Spleen (tissue), 11 donors: ENCODE data around the gene ADGRL3. TPM values are rescaled to one million over a fixed set of nuclear protein-coding genes. Genes with fewer than 3 reads are reported as not detected.
"Not testable (repeated sequence)": the region's sequence is repeated elsewhere in the genome, so short reads cannot be mapped to it uniquely, and the experiment has no call there.

Source experiments
- DNase-seq: peaks from one replicate; pipeline ENCODE4 v3.0.0-alpha.2; 2020
- H3K27ac ChIP-seq, 8 donors: fragments of 200-600 bp; sonication (generic) in 7 of 8; 1 replicate in 4 of 8; 2 replicates in 4 of 8; pipeline versions ENCODE4 v1.5.0 to v1.8.0; 2016 to 2021; ENCODE audit warnings: inconsistent platforms in 4 of 8, mild to moderate bottlenecking in 4 of 8, moderate library complexity in 1 of 8
- H3K27me3 ChIP-seq, 7 donors: fragments of 200-600 bp; sonication (generic) in 6 of 7; replicated peaks in 1 of 7; 1 replicate in 4 of 7; 2 replicates in 3 of 7; pipeline versions ENCODE4 v1.5.0 to v1.8.0; 2016 to 2021; ENCODE audit warnings: inconsistent platforms in 3 of 7, mild to moderate bottlenecking in 1 of 7
- H3K36me3 ChIP-seq, 6 donors: fragments of 200-600 bp; sonication (generic) in 5 of 6; 1 replicate in 4 of 6; 2 replicates in 2 of 6; pipeline versions ENCODE4 v1.5.0 to v1.8.0; 2016 to 2021; ENCODE audit warnings: inconsistent platforms in 2 of 6
- H3K4me1 ChIP-seq, 6 donors: fragments of 200-600 bp; sonication (generic) in 5 of 6; 1 replicate in 3 of 6; 2 replicates in 3 of 6; pipeline versions ENCODE4 v1.5.0 to v1.8.0; 2016 to 2021; ENCODE audit warnings: inconsistent platforms in 3 of 6
- H3K4me3 ChIP-seq, 8 donors: fragments of 200-600 bp; sonication (generic) in 7 of 8; 1 replicate in 4 of 8; 2 replicates in 4 of 8; pipeline versions ENCODE4 v1.5.0 to v1.8.0; 2016 to 2021; ENCODE audit warnings: inconsistent platforms in 4 of 8, mild to moderate bottlenecking in 4 of 8, moderate library complexity in 2 of 8
- H3K9me3 ChIP-seq, 8 donors: fragments of 200-600 bp; sonication (generic) in 7 of 8; 1 replicate in 4 of 8; 2 replicates in 4 of 8; pipeline versions ENCODE4 v1.5.0 to v1.8.0; 2016 to 2021; ENCODE audit warnings: inconsistent platforms in 4 of 8
- POLR2A ChIP-seq, 3 donors: fragments of 450-650 bp; IDR thresholded peaks; one replicate each; pipeline ENCODE4 v1.5.1; 2017; ENCODE audit warnings: antibody characterized with exemption in 3 of 3, mild to moderate bottlenecking in 1 of 3
- POLR2AphosphoS5 ChIP-seq, 3 donors: sonication (generic); formaldehyde crosslinking; IDR thresholded peaks; one replicate each; pipeline ENCODE4 v1.5.1; 2017; ENCODE audit warnings: antibody characterized with exemption in 3 of 3
- WGBS, 5 donors: extraction: QIAGEN DNeasy Blood & Tissue Kit in 3 of 5; methylation state at CpG; one replicate each; pipeline versions ENCODE4 v1.1.5 to v1.1.7; 2013 to 2018; 5-methylcytosine and 5-hydroxymethylcytosine counted together
- intact Hi-C: fragments of 100-400 bp; cut with DNase I; formaldehyde crosslinking; loops from one replicate; pipeline ENCODE4 v1.15.0; 2023; ENCODE audit warnings: low total_unique reads
- polyA plus RNA-seq, 3 donors: library from polyadenylated mRNA; stranded (reverse); fragments of 200-250 nt; gene quantifications; one replicate each; pipeline ENCODE4 v1.2.1, GENCODE V29; 2013
- total RNA-seq, 7 donors: library from RNA; depleted of rRNA in 3 of 7; stranded (reverse); fragments of >200 nt in 3 of 7; fragmentation: NEBNext Ultra II Directional in 4 of 7; extraction: Animal tissue kit (Norgen Biotek cat#: 25700) in 4 of 7; gene quantifications; one replicate each; pipeline versions ENCODE4 v1.1.0 to v1.2.1, GENCODE V29; 2016 to 2021
- TF ChIP-seq, protein P1 (sequence below), 11 experiments: fragments of 200-600 bp in 7 of 11; fragments of 450-650 bp in 4 of 11; sonication (generic) in 4 of 11; IDR thresholded peaks in 8 of 11; conservative IDR thresholded peaks in 3 of 11; 1 replicate in 7 of 11; 2 replicates in 4 of 11; pipeline versions ENCODE4 v1.4.0 to v1.8.0; 2016 to 2021; ENCODE audit warnings: antibody characterized with exemption in 11 of 11, inconsistent platforms in 4 of 11, mild to moderate bottlenecking in 1 of 11
- donor health status: healthy with polysubstance abuse.
- donor health status: DM: no; HTN: no; CAD: no; lungs with moderate emphysema.
- donor health status: DM: no; HTN: no; CAD: no.
- donor health status: Bipolar disorder and iron deficiency.
- donor health status: healthy.
- donor health status: DM: no; HTN: no; CAD: no.
- donor health status: DM: yes; HTN: yes; CAD: no.

The ADGRL3 gene
- total and polyA plus RNA-seq, 10 donors: 0.09 to 0.92 (median 0.46) TPM; not detected in 1

DNA sequence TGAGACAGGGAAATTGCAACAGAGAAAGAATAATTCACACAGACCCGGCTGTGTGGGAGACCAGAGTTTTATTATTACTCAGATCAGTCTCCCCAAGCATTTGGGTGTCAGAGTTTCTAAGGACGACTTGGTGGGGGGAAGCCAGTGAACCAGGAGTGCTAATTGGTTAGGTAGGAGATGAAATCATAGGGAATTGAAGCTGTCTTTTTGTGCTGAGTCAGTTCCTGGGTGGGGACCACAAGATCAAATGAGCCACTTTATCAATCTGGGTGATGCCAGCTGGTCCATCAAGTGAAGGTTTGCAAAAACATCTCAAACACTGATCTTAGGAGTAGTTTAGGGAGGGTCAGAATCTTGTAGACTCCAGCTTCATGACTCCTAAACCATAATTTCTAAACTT is 560.7 kb downstream of the ADGRL3 start:
- TF ChIP-seq, protein P1, sequence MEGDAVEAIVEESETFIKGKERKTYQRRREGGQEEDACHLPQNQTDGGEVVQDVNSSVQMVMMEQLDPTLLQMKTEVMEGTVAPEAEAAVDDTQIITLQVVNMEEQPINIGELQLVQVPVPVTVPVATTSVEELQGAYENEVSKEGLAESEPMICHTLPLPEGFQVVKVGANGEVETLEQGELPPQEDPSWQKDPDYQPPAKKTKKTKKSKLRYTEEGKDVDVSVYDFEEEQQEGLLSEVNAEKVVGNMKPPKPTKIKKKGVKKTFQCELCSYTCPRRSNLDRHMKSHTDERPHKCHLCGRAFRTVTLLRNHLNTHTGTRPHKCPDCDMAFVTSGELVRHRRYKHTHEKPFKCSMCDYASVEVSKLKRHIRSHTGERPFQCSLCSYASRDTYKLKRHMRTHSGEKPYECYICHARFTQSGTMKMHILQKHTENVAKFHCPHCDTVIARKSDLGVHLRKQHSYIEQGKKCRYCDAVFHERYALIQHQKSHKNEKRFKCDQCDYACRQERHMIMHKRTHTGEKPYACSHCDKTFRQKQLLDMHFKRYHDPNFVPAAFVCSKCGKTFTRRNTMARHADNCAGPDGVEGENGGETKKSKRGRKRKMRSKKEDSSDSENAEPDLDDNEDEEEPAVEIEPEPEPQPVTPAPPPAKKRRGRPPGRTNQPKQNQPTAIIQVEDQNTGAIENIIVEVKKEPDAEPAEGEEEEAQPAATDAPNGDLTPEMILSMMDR (IDR thresholded peaks at IDR 0.05 in 8 of 11, conservative IDR thresholded peaks at IDR 0.05 in 3 of 11): no peak
- TF ChIP-seq POLR2AphosphoS5 (IDR thresholded peaks at IDR 0.05) (no peak), POLR2A (IDR thresholded peaks at IDR 0.05) (no peak)
- Histone ChIP-seq H3K27me3 (no peaks in the 10 kb centered on the region), H3K27ac (no peak overlapping the region), H3K9me3 (peaks cover 0 to 28% (median 15%) of the 10 kb centered on the region in 8 donors), H3K4me3 (no peak overlapping the region), H3K36me3 (no peaks in the 10 kb centered on the region), H3K4me1 (no peaks in the 10 kb centered on the region)
- WGBS, 5 donors: 77 to 94% (median 84%) methylated on average over 2 of the region's 2 CpGs
- intact Hi-C loops: no loop called here
- DNase-seq: no peak

DNA sequence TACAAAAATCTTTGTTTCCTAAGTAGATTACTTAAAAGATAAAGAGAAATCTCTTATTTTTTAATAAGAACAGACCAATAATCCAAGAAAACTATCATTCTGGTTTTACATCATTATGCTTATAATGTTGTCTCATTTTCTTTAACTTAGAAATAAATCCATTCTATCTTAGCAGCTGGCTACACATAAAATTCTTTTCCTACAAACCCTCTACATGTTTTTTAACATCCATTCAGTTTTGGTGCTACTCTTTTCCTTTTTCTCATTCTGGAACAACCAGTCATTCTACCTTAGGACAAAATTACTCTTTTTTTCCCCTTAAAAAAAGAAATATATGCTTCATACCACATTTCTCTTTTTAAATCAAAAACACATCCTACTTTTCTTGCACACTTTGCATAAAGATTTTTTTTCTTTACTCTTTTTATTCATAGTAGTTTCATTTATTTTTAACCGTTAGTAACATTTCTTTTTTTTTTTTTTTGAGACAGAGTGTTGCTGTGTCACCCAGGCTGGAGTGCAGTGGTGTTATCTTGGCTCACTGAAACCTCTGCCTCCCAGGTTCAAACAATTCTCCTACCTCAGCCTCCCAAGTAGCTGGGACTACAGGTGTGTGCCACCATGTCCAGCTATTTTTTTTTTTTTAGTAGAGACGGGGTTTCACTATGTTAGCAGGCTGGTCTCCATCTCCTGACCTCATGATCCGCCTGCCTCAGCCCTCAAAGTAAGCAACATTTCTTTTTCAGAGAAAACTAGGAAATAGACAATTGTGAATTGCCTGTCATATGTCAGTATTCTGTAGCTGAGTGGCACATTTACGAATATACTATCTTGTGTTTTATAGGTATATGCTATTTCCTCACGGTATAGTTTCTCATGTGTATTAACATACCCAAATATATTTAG is 562.8 kb downstream of the ADGRL3 start:
- 81 to 94% (median 82%) methylated on average over 5 of the region's 5 CpGs for WGBS, 5 donors
- intact Hi-C loops: no loop called here
- Histone ChIP-seq H3K9me3 (peaks cover 0 to 25% (median 14%) of the 10 kb centered on the region in 8 donors), H3K4me1 (no peaks in the 10 kb centered on the region), H3K27me3 (no peaks in the 10 kb centered on the region), H3K4me3 (no peak overlapping the region), H3K36me3 (no peaks in the 10 kb centered on the region), H3K27ac (no peak overlapping the region)
- no peak for DNase-seq
- TF ChIP-seq, protein P1 (IDR thresholded peaks at IDR 0.05 in 8 of 11, conservative IDR thresholded peaks at IDR 0.05 in 3 of 11): no peak
- TF ChIP-seq POLR2AphosphoS5 (IDR thresholded peaks at IDR 0.05): no peak

DNA sequence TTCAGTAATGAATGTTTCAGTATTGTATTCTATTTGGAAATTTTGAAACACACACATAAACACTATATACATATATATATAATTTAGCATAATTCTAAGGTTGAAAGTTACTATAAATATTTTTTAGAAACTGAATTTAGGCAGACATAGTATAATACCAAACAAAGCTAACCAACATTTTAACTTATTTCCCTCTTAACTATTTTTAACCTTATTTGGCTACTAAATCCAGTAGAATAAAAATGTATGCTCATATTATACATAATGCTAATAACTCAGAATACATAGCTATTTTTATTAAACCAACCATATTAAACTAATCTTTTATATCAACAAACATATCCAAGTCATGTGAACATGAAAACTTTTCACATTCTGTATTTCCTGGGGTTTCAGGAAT is 563.6 kb downstream of the ADGRL3 start:
- Histone ChIP-seq H3K27me3 (no peaks in the 10 kb centered on the region), H3K36me3 (no peaks in the 10 kb centered on the region), H3K27ac (no peak overlapping the region), H3K4me3 (no peak overlapping the region), H3K4me1 (no peaks in the 10 kb centered on the region), H3K9me3 (peaks cover 0 to 29% (median 14%) of the 10 kb centered on the region in 8 donors)
- TF ChIP-seq, protein P1 (IDR thresholded peaks at IDR 0.05 in 8 of 11, conservative IDR thresholded peaks at IDR 0.05 in 3 of 11): no peak
- TF ChIP-seq POLR2AphosphoS5 (IDR thresholded peaks at IDR 0.05) (no peak), POLR2A (IDR thresholded peaks at IDR 0.05) (no peak)
- no peak for DNase-seq
- intact Hi-C loops: no loop called here

DNA sequence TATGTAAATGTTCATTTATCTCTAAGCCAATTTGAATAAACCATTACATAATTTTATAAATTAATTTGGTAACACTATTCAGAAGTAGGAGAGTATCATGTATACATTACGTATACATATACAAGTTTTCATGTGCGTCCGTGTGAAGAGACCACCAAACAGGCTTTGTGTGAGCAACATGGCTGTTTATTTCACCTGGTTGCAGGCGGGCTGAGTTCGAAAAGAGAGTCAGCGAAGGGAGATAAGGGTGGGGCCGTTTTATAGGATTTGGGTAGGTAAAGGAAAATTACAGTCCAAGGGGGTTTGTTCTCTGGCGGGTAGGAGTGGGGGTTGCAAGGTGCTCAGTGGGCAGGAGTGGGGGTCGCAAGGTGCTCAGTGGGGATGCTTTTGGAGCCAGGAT is 564.0 kb downstream of the ADGRL3 start:
- DNase-seq, H3K27ac ChIP-seq, H3K4me3 ChIP-seq, H3K4me1 ChIP-seq, intact Hi-C loops, H3K36me3 ChIP-seq, H3K27me3 ChIP-seq: not testable (repeated sequence)
- H3K9me3 ChIP-seq: peaks cover 0 to 29% (median 14%) of the 10 kb centered on the region in 8 donors
- whole genome bisulfite sequencing, 5 donors: 77 to 90% (median 84%) methylated on average over 7 to 9 of the region's 9 CpGs

DNA sequence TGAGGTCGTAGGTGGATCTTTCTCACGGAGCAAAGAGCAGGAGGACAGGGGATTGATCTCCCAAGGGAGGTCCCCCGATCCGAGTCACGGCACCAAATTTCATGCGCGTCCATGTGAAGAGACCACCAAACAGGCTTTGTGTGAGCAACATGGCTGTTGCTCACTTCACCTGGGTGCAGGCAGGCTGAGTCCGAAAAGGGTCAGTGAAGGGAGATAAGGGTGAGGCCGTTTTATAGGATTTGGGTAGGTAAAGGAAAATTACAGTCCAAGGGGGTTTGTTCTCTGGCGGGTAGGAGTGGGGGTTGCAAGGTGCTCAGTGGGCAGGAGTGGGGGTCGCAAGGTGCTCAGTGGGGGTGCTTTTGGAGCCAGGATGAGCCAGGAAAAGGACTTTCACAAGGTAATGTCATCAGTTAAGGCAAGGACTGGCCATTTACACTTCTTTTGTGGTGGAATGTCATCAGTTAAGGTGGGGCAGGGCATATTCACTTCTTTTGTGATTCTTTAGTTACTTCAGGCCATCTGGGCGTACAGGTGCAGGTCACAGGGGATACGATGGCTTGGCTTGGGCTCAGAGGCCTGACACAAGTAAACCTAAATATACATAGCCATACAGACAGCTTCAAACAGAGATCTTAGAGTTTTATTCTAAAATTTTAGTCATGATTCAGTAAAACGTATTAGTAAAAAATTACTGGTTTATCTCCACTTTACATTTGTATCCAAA is 569.5 kb downstream of the ADGRL3 start:
- H3K9me3 ChIP-seq, intact Hi-C loops: not testable (repeated sequence)
- WGBS, 5 donors: 83 to 88% (median 87%) methylated on average over 9 to 14 of the region's 14 CpGs

More for the DNA sequence above, 569.5 kb downstream of the ADGRL3 start:
- H3K36me3 ChIP-seq, H3K4me3 ChIP-seq, H3K27ac ChIP-seq, DNase-seq, H3K4me1 ChIP-seq, H3K27me3 ChIP-seq: not testable (repeated sequence)
